Stomach smooth muscle (tissue), 2 donors: ENCODE data around the gene HOXD11.
A peak's percentile ranks its signal among the peaks of the same experiment; 100 is the strongest.

Source experiments
- H3K27ac ChIP-seq: one replicate; pipeline ENCODE4 v1.7.0; 2013; ENCODE audit warnings: mild to moderate bottlenecking, low read length, inconsistent platforms
- H3K27me3 ChIP-seq, 2 donors: one replicate each; pipeline ENCODE4 v1.7.0; 2013; ENCODE audit warnings: low read length in 2 of 2; ENCODE audit not compliant: insufficient read depth in 2 of 2, control insufficient read depth in 1 of 2
- H3K36me3 ChIP-seq, 2 donors: one replicate each; pipeline ENCODE4 v1.7.0; 2013; ENCODE audit warnings: low read length in 2 of 2; ENCODE audit not compliant: control insufficient read depth in 2 of 2, insufficient read depth in 2 of 2
- H3K4me1 ChIP-seq: one replicate; pipeline ENCODE4 v1.7.0; 2013; ENCODE audit warnings: low read length; ENCODE audit not compliant: control insufficient read depth, insufficient read depth
- H3K4me3 ChIP-seq, 2 donors: one replicate each; pipeline ENCODE4 v1.7.0; 2013; ENCODE audit warnings: low read length in 2 of 2
- H3K9ac ChIP-seq, 2 donors: one replicate each; pipeline ENCODE4 v1.7.0; 2013; ENCODE audit warnings: low read length in 2 of 2, mild to moderate bottlenecking in 1 of 2
- H3K9me3 ChIP-seq, 2 donors: one replicate each; pipeline ENCODE4 v1.7.0; 2013; ENCODE audit warnings: low read length in 2 of 2; ENCODE audit not compliant: control insufficient read depth in 2 of 2
- donor health status: healthy.
- donor health status: Pancreatic carcinoma.

Gene HOXD11

DNA sequence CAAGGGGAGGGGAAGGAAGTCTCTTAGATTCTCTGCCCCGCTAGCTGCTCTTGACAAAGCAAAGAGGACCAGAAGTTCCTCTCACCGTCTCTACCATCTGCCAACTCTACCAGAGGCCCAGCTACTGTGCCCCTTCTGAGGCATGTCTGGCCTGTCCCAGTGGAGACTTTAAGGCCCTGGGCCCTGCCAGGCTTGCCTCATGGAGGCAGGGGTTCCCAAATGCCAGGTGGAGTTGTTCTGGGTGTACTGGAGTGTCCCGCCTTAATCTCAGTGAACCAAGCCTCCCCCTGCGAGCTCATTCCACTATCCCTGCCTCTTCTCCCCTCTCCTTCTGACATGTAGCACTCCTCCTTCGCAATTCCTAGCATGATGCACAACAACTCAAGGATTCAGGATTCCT lies 5.2 kb upstream of the HOXD11 start:
- no peaks in the 10 kb centered on the region for H3K9me3 ChIP-seq
- no peak overlapping the region for H3K27ac ChIP-seq
- H3K9ac ChIP-seq = no peak overlapping the region
- H3K27me3 ChIP-seq = peaks cover 89 to 98% of the 10 kb centered on the region in 2 donors
- no peak overlapping the region for H3K4me3 ChIP-seq
- H3K4me1 ChIP-seq = peaks cover 38% of the 10 kb centered on the region
- no peaks in the 10 kb centered on the region for H3K36me3 ChIP-seq

DNA sequence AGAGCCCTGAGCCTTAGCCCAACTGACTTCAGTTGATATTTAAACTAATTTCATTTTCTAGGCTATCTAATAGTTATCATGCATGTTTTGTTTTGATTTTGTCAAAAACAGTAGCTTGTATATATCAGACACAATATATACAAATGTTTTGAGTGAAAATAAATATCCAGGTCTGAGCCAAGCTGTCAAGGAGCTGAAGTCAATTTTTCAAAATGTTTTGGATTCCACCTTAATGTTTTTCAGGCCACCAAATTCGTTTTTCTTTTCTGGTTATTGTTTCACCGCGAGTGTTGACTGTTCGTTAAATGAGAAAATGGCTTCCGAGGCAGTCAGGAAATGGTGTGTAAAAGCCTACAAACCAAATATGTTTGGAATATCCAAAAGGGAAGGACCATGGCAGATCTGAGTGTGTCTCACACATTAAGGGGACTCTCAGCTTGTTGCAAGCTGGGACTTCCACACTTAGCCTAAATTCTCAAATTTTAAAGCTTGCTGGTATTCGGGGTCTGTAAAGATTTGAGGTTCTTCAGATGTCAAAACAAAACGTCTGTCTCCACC lies 4.7 kb upstream of the HOXD11 start:
- H3K9ac ChIP-seq = no peak overlapping the region
- H3K27me3 ChIP-seq = peaks cover 87 to 98% of the 10 kb centered on the region in 2 donors
- H3K9me3 ChIP-seq = no peaks in the 10 kb centered on the region
- H3K4me1 ChIP-seq = peaks cover 38% of the 10 kb centered on the region
- no peak overlapping the region for H3K27ac ChIP-seq
- H3K4me3 ChIP-seq = no peak overlapping the region
- no peaks in the 10 kb centered on the region for H3K36me3 ChIP-seq

DNA sequence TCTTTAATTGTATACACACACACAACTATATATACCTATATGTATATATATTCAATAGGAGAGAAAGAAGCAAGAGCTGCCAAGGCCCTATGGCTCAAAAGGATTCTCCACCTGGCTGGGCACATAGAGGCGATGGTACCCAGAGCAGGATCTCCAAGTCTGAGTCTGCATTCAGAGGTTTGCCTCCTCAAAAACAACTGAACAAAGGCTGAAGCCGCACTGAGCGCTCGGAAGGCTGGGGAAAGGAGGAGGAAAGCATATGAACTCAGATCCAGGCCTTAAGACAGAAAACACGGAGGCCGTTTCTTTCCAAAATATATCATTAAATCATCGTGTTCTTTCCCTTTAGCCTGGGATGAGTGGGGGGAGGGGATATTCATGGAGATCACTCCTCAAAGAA lies 3.9 kb upstream of the HOXD11 start:
- H3K27me3 ChIP-seq = peaks cover 81 to 93% of the 10 kb centered on the region in 2 donors
- no peaks in the 10 kb centered on the region for H3K36me3 ChIP-seq
- no peaks in the 10 kb centered on the region for H3K9me3 ChIP-seq
- peaks cover 38% of the 10 kb centered on the region for H3K4me1 ChIP-seq
- no peak overlapping the region for H3K4me3 ChIP-seq
- no peak overlapping the region for H3K27ac ChIP-seq
- H3K9ac ChIP-seq = no peak overlapping the region

DNA sequence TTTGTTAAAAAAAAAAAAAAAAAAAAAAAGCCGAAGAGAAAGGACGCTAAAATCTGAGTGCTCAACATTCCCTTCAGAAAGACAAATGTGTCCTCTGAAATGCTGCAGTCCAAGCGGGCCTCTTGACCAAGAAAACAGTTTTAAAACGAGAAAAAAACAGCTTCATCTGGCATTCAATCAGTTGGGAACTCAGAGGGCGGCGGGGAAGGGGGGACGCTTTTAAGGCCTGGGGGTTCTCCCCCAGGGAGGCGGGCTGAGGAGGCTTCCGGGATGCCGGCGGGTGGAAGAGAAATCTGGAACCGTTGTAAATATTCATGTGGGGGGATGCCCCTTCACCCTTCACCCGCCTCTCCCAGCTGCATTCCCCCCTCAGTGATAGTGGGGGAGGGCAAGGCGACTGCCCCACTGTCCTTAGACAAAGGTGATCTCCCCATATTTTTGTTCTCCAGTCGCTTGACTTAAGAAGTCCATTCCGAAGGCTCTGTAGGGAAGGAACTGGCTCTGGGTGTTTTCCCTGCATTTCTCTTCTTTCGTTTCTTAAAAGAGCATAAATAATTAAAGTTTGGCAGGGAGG lies 3.3 kb upstream of the HOXD11 start:
- Histone ChIP-seq H3K4me3 (peak overlapping the region in 1 of 2 donors; percentile 31), H3K4me1 (peaks cover 36% of the 10 kb centered on the region), H3K9me3 (no peaks in the 10 kb centered on the region), H3K27ac (no peak overlapping the region), H3K27me3 (peaks cover 81 to 91% of the 10 kb centered on the region in 2 donors), H3K36me3 (no peaks in the 10 kb centered on the region), H3K9ac (no peak overlapping the region)

DNA sequence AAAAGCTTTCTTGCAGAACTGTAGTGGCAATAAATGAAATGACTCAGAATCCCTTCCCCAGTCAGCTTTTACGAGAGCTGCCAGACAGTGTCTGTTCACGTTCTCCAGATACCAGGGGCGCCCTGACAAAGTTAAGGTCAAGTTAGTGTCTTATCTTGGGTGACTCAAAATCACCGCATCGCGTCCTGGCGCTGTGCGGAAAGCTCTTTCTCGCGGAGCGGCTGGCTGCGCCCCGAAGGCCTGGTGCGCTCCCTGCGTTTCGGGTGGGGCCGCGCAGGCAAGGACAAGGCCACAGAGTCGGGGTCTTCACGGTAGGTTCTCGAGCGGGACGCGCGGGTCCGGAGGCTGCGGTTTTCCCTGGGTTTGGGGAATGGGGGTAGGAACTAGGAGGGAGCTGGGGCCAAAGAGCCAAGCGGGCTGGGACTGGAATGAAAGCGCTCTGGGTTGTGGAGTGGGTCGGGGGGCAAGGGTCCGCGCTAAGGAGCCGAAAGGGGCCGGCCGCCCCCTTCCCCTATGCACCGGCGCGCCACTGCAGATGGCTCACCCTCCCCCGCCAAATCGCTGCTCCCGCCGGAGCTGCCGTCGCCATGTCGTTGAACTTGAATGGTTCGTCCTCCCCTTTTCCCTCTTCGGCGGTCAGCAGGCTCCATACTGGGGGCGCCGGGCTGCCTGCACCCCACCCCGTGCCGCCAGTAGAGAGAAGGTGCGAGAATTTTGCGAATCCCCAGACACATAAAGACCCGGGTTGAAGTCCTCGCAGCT lies 2.6 kb upstream of the HOXD11 start:
- Histone ChIP-seq H3K27ac (no peak overlapping the region), H3K4me3 (peak overlapping the region; percentile 22 to 31), H3K36me3 (no peaks in the 10 kb centered on the region), H3K9ac (no peak overlapping the region), H3K27me3 (peaks cover 80 to 91% of the 10 kb centered on the region in 2 donors), H3K4me1 (peaks cover 35% of the 10 kb centered on the region), H3K9me3 (no peaks in the 10 kb centered on the region)

DNA sequence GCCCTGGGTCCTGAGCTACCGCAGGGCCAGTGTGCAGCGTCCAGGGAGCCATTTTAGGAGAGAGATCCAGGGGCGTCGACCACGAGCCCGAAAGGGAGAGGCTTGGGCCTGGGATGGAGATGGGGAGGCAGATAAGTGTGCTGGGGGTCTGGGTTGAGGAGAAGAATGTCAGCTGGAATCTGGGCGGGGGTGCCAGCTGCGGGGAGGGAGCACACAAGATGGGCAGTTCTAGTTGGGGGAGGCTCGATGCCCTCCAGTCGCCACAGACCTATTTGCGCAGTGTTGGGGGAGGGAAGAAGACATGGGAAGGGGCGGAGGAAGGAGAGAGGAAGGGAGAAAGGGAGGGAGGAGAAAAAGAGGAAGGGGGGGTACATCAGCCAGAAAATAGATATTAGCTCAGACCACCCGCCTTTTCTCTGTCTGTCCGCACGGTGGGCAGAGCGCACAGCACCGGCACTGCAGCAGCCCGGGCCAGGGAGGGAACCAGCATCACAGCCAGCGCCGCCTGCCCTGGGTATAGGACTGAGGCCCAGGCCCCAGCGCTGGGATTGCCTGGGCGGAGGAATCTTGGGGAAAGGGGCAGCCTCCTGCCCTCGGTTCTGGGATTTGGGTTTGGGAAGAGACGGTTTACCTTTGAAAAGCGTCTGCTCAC lies 1.9 kb upstream of the HOXD11 start:
- no peaks in the 10 kb centered on the region for H3K9me3 ChIP-seq
- H3K27ac ChIP-seq = no peak overlapping the region
- H3K4me3 ChIP-seq = no peak overlapping the region
- peaks cover 31% of the 10 kb centered on the region for H3K4me1 ChIP-seq
- no peaks in the 10 kb centered on the region for H3K36me3 ChIP-seq
- H3K9ac ChIP-seq = no peak overlapping the region
- H3K27me3 ChIP-seq = peaks cover 81 to 91% of the 10 kb centered on the region in 2 donors

DNA sequence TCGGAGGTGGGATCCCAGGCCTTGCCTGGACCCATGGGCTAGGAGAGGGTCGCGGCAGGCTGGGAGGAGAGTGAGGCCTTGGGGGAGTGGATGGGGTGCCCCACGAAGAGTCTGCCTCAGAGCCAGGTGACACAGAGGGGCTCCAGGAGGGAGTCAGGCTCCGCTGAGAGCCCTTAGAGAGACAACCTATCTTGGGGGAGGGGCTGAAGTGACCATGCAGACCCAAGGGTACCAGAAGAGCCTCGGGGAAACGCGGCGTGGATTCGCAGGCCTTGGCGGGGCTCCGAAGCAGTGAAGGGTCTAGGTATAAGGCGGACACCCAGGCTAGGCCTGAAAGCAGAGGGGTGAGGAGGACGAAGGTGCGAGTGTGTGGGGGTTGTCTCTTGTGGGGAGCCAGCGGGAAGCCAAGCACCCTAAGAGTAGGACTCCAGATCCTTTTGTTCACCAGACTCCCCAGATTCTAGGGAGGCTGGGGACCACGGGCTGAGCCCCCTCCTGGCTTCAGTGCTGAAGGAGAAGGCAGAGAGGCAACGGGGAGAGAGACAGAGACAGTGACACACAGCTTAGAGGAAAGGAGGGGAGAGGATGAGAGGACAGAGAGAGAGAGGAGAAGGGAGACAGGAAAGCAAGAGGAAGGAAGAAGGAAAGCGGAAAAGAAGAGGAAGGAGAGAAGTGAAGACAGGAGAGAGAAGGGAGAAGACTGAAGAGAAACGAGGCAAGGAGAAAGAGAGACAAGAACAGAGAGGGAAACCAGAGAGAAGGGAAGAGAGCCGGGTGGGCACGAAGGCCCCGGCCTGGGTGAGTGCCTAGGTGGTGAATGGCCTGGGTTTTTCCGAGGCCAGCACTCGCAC lies 1.1 kb upstream of the HOXD11 start:
- H3K4me3 ChIP-seq = peak overlapping the region in 1 of 2 donors; percentile 49
- H3K27me3 ChIP-seq = peaks cover 80 to 91% of the 10 kb centered on the region in 2 donors
- no peaks in the 10 kb centered on the region for H3K9me3 ChIP-seq
- H3K4me1 ChIP-seq = peaks cover 28% of the 10 kb centered on the region
- H3K27ac ChIP-seq = no peak overlapping the region
- H3K9ac ChIP-seq = no peak overlapping the region
- H3K36me3 ChIP-seq = no peaks in the 10 kb centered on the region

DNA sequence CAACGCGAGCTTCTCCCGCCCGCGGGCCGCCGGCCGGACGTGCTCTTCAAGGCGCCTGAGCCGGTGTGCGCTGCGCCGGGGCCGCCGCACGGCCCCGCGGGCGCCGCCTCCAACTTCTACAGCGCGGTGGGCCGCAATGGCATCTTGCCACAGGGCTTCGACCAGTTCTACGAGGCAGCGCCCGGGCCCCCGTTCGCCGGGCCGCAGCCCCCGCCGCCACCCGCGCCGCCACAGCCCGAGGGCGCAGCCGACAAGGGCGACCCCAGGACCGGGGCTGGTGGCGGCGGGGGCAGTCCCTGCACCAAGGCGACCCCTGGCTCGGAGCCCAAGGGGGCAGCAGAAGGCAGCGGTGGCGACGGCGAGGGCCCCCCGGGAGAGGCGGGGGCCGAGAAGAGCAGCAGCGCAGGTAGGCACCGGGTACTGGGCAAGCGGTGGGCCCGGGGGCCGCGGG lies 676 bp downstream of the HOXD11 start:
- peaks cover 31% of the 10 kb centered on the region for H3K4me1 ChIP-seq
- H3K36me3 ChIP-seq = no peaks in the 10 kb centered on the region
- H3K27me3 ChIP-seq = peaks cover 81 to 91% of the 10 kb centered on the region in 2 donors
- H3K4me3 ChIP-seq = no peak overlapping the region
- no peak overlapping the region for H3K9ac ChIP-seq
- peaks cover 0 to 4% of the 10 kb centered on the region in 2 donors for H3K9me3 ChIP-seq
- no peak overlapping the region for H3K27ac ChIP-seq

DNA sequence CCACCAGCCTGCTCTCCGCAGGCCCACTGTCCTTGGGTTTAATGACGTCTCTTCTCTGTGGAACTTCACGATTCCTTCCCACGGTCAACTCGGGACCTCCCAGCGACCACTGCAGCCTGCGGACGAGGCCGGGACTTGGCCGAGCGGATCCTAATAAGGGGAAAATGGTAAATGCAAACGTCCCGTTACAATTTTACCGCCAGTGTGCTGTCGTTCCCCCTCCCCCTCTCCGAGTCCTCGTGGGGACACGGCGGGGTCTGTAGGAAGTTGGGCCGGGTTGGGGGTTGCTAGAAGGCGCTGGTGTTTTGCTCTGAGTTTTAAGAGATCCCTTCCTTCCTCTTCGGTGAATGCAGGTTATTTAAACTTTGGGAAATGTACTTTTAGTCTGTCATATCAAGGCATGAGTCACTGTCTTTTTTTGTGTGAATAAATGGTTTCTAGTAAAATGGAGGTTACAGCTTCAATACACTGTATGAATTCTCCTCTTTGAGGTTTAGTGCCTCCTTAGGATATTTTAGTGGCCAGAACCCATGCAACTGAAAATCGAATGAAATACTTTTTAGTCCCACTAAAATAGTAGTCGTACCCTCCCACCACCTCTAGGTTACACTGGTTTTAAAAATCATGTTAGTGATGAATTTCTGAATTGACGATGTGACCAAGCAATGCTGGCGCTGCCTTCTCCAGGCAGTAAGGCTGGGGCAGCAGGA lies 2.3 kb downstream of the HOXD11 start:
- Histone ChIP-seq H3K9me3 (peaks cover 0 to 4% of the 10 kb centered on the region in 2 donors), H3K4me3 (no peak overlapping the region), H3K4me1 (peaks cover 27% of the 10 kb centered on the region), H3K27me3 (peaks cover 81 to 91% of the 10 kb centered on the region in 2 donors), H3K27ac (no peak overlapping the region), H3K36me3 (no peaks in the 10 kb centered on the region), H3K9ac (no peak overlapping the region)
